HEK293T (cell line): Measurements from ENCODE around the gene CHTF8.

Experiments used
- ARNT ChIP-seq: fragments of 450-650 bp; IDR thresholded peaks from 2 replicates; pipeline ENCODE4 v1.6.1; 2017; ENCODE audit warnings: mild to moderate bottlenecking
- BHLHE40 ChIP-seq: fragments of 450-650 bp; IDR thresholded peaks from 2 replicates; pipeline ENCODE4 v1.6.1; 2016; ENCODE audit warnings: mild to moderate bottlenecking, moderate library complexity, borderline replicate concordance
- FOXA1 ChIP-seq: fragments of 450-650 bp; IDR thresholded peaks from 2 replicates; pipeline ENCODE4 v1.6.1; 2016; ENCODE audit warnings: mild to moderate bottlenecking
- FOXK2 ChIP-seq: fragments of 450-650 bp; IDR thresholded peaks from 2 replicates; pipeline ENCODE4 v1.6.1; 2016; ENCODE audit warnings: mild to moderate bottlenecking
- FOXM1 ChIP-seq: fragments of 450-650 bp; IDR thresholded peaks from 2 replicates; pipeline ENCODE4 v1.6.1; 2017; ENCODE audit warnings: mild to moderate bottlenecking, borderline replicate concordance
- L3MBTL2 ChIP-seq: fragments of 450-650 bp; conservative IDR thresholded peaks from 2 replicates; pipeline ENCODE4 v1.6.1; 2016; ENCODE audit warnings: mild to moderate bottlenecking
- LEF1 ChIP-seq: fragments of 450-650 bp; IDR thresholded peaks from 2 replicates; pipeline ENCODE4 v1.6.1; 2017; ENCODE audit warnings: mild to moderate bottlenecking, borderline replicate concordance
- SP1 ChIP-seq: fragments of 450-650 bp; IDR thresholded peaks from 2 replicates; pipeline ENCODE4 v1.6.1; 2017
- SUZ12 ChIP-seq: fragments of 450-650 bp; IDR thresholded peaks from 2 replicates; pipeline ENCODE4 v1.6.1; 2016; ENCODE audit warnings: mild to moderate bottlenecking
- TARDBP ChIP-seq: fragments of 450-650 bp; IDR thresholded peaks from 2 replicates; pipeline ENCODE4 v1.6.1; 2016
- TF ChIP-seq, protein P1 (sequence below): fragments of 450-650 bp; IDR thresholded peaks from 2 replicates; pipeline ENCODE4 v1.6.1; 2016

DNA sequence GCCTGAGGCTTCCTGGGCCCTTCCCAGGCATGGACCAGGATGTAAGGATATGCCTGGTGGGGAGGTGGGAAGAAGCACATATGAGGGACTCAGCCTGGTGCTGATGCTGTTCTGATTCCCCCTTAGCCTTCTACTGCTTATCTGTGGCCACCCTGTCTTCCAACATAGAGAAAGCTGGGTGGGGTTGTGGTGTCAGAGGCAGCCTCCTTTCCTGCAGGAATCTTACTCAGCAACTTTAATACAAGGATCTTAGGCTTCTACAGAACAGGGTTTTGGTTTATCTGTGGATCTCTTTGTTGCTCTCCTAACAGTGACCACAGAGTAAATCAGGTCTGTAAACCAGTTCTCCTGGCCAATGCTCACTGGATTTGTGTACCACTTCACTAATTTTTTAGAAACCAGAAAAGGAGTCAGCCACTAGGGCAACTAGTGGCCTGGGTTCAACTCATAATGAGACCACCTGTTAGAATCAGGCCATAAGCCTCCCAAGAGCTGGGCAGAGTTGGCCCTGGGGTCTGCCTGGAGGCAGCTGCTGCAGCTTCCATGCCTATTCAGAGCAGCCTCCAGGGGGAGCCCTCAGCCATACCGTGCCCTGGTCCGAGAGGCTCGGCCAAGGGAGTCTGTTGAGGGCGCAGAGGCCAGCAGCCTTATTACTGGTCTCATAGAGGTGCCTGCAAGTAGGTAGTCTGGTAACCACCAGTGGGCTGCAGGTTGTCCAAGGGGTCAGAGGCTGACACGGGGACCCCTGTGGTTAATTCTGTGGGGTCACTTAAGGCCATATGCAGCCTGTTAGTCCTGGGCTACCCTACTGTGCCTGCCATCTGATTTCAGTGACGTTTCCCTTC is 19.9 kb downstream of the CHTF8 start:
- no peak for TF ChIP-seq SUZ12
- TF ChIP-seq TARDBP = no peak
- no peak for TF ChIP-seq L3MBTL2
- no peak for TF ChIP-seq SP1
- TF ChIP-seq BHLHE40 = no peak
- no peak for TF ChIP-seq ARNT
- no peak for TF ChIP-seq LEF1
- no peak for TF ChIP-seq FOXA1
- TF ChIP-seq, protein P1, sequence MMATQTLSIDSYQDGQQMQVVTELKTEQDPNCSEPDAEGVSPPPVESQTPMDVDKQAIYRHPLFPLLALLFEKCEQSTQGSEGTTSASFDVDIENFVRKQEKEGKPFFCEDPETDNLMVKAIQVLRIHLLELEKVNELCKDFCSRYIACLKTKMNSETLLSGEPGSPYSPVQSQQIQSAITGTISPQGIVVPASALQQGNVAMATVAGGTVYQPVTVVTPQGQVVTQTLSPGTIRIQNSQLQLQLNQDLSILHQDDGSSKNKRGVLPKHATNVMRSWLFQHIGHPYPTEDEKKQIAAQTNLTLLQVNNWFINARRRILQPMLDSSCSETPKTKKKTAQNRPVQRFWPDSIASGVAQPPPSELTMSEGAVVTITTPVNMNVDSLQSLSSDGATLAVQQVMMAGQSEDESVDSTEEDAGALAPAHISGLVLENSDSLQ = no peak
- TF ChIP-seq FOXK2 = no peak
- TF ChIP-seq FOXM1 = no peak
